ENCODE data around the gene COPS6. TPM values are rescaled to one million over a fixed set of nuclear protein-coding genes. Genes with fewer than 3 reads are reported as not detected.

Gene COPS6
- total and polyA plus RNA-seq, 7 donors, result 58.4 to 91.3 (median 80.2) TPM

DNA sequence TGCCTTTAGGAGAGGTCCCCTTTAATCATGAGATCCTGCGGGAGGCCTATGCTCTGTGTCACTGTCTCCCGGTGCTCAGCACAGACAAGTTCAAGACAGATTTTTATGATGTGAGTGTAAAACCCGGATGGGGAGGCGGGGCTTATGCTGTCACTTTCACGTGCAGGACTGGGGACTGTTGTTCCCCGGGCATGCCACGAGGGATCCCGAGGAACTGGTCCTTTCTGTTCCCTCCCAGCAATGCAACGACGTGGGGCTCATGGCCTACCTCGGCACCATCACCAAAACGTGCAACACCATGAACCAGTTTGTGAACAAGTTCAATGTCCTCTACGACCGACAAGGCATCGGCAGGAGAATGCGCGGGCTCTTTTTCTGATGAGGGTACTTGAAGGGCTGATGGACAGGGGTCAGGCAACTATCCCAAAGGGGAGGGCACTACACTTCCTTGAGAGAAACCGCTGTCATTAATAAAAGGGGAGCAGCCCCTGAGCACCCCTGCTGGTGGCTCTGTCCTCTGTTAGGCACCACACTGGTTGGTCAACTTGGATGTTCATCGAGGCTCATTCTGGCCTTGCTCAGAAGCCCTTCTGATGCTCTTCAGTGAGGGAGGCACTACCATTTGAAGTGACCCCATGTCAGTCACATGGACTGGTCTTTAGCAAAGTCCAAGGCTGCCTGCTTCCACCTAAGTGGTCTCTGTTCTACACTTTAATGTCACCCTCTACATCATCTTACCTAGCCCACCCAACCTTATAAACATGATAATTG lies 2.8 kb downstream of the COPS6 start:
- Histone ChIP-seq H3K27me3 (no peaks in the 10 kb centered on the region), H3K4me1 (peaks cover 0 to 43% (median 39%) of the 10 kb centered on the region in 4 donors), H3K4me3 (no peak overlapping the region), H3K36me3 (peaks cover 52 to 67% (median 59%) of the 10 kb centered on the region in 4 donors), H3K27ac (no peak overlapping the region), H3K9me3 (no peaks in the 10 kb centered on the region)
- no peak for TF ChIP-seq POLR2A (IDR thresholded peaks at IDR 0.05)
- TF ChIP-seq, protein P1, sequence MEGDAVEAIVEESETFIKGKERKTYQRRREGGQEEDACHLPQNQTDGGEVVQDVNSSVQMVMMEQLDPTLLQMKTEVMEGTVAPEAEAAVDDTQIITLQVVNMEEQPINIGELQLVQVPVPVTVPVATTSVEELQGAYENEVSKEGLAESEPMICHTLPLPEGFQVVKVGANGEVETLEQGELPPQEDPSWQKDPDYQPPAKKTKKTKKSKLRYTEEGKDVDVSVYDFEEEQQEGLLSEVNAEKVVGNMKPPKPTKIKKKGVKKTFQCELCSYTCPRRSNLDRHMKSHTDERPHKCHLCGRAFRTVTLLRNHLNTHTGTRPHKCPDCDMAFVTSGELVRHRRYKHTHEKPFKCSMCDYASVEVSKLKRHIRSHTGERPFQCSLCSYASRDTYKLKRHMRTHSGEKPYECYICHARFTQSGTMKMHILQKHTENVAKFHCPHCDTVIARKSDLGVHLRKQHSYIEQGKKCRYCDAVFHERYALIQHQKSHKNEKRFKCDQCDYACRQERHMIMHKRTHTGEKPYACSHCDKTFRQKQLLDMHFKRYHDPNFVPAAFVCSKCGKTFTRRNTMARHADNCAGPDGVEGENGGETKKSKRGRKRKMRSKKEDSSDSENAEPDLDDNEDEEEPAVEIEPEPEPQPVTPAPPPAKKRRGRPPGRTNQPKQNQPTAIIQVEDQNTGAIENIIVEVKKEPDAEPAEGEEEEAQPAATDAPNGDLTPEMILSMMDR (IDR thresholded peaks at IDR 0.05), result no peak
- no peak for TF ChIP-seq EP300 (IDR thresholded peaks at IDR 0.05)
- TF ChIP-seq POLR2AphosphoS5 (IDR thresholded peaks at IDR 0.05), result no peak
- 49 to 69% methylated on average over 19 of the region's 19 CpGs for WGBS, 2 donors
- DNase-seq, result no peak
- intact Hi-C loops (cut with DNase I), result no loop called here

- Histone ChIP-seq H3K36me3 (peaks cover 63 to 82% (median 73%) of the 10 kb centered on the region in 4 donors), H3K9me3 (no peaks in the 10 kb centered on the region), H3K4me3 (no peak overlapping the region), H3K27ac (peak overlapping the region in 3 of 4 donors; percentile 23 to 57 (median 26)), H3K27me3 (no peaks in the 10 kb centered on the region), H3K4me1 (peaks cover 0 to 32% (median 28%) of the 10 kb centered on the region in 4 donors)
- DNase-seq, result no peak
- 62 to 72% methylated on average over 8 of the region's 8 CpGs for WGBS, 2 donors
- intact Hi-C loops (cut with DNase I), result no loop called here
- TF ChIP-seq POLR2A (IDR thresholded peaks at IDR 0.05), result no peak
- TF ChIP-seq POLR2AphosphoS5 (IDR thresholded peaks at IDR 0.05), result no peak
- no peak for TF ChIP-seq EP300 (IDR thresholded peaks at IDR 0.05)
- TF ChIP-seq, protein P1 (IDR thresholded peaks at IDR 0.05), result no peak
Observed at GRCh38 chr7:100093054-100093453, 4.3 kb downstream of the COPS6 start.

DNA sequence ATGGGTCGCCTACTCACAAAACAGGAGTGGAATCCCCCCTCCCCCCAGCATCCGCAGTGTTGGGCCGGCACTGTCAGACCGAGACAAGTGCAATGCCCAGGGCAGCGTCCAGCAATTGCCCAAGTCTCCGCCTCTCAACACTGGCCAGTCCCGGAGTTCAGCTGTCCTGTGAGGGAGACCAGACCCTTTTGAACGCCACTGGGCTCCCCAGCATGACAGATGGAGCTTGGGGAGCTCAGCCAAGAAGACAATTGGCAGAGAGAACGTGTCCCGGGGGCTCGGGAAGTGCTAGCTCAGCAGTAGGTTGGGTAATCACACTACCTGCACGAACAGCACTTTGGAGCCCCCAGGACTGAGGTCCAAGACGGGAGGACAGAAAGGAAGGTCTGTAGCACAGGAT lies 4.7 kb downstream of the COPS6 start:
- no peaks in the 10 kb centered on the region for H3K27me3 ChIP-seq
- WGBS, 2 donors, result 70 to 77% methylated on average over 13 of the region's 13 CpGs
- H3K4me3 ChIP-seq, result no peak overlapping the region
- peak; percentile 71 for DNase-seq
- peaks cover 67 to 86% (median 78%) of the 10 kb centered on the region in 4 donors for H3K36me3 ChIP-seq
- peak overlapping the region in 3 of 4 donors; percentile 23 to 57 (median 26) for H3K27ac ChIP-seq
- TF ChIP-seq, protein P1 (IDR thresholded peaks at IDR 0.05), result no peak
- TF ChIP-seq EP300 (IDR thresholded peaks at IDR 0.05) (no peak), POLR2AphosphoS5 (IDR thresholded peaks at IDR 0.05) (peak in 2 of 4 donors; percentile 27 to 37), POLR2A (IDR thresholded peaks at IDR 0.05) (no peak)
- no peaks in the 10 kb centered on the region for H3K9me3 ChIP-seq
- intact Hi-C loops (cut with DNase I), result no loop called here
- peaks cover 0 to 28% (median 26%) of the 10 kb centered on the region in 4 donors for H3K4me1 ChIP-seq

DNA sequence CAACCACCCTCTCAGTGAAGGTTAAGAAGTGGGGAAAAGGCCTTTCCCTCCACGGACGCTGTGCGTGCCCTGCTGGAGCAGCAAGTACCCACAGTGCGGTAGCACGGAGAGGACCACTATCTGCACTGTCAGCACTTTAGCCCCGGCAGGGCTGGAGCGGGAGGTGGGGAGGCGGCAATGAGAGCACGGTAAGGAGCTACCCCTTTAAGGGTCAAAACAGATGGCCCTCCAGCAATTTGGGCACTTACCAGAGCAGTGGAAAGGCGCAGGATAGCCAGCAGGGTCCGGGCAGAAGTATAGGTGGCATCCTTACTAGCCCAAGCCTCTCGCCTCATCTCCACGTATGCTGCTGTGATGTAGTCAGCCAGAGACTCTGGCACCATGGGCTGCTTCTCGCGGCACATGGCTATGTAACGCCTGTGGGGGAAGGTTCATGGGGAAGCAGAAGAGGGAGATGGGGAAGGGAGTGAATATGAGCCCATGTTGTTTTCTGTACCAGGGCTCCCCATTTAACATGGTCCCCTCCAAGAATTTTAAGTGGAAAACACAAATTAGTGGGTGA lies 5.2 kb downstream of the COPS6 start:
- intact Hi-C loops (cut with DNase I), result no loop called here
- H3K27ac ChIP-seq, result peak overlapping the region in 3 of 4 donors; percentile 23 to 57 (median 26)
- peaks cover 0 to 31% (median 28%) of the 10 kb centered on the region in 4 donors for H3K4me1 ChIP-seq
- no peak overlapping the region for H3K4me3 ChIP-seq
- TF ChIP-seq, protein P1 (IDR thresholded peaks at IDR 0.05), result no peak
- TF ChIP-seq POLR2A (IDR thresholded peaks at IDR 0.05) (no peak), EP300 (IDR thresholded peaks at IDR 0.05) (no peak), POLR2AphosphoS5 (IDR thresholded peaks at IDR 0.05) (no peak)
- peaks cover 72 to 92% (median 83%) of the 10 kb centered on the region in 4 donors for H3K36me3 ChIP-seq
- 88 to 89% methylated on average over 16 of the region's 16 CpGs for whole genome bisulfite sequencing, 2 donors
- DNase-seq, result no peak
- H3K27me3 ChIP-seq, result no peaks in the 10 kb centered on the region
- no peaks in the 10 kb centered on the region for H3K9me3 ChIP-seq
